GM20000 (cell line): ENCODE measurements around the gene SLC38A8.

ENCODE experiments used
- DNase-seq: peaks from one replicate; pipeline ENCODE4 v3.0.0; 2012; ENCODE audit warnings: low spot score
- TF ChIP-seq, protein P1 (sequence below): IDR thresholded peaks from 2 replicates; pipeline ENCODE4 v1.5.1; 2012; ENCODE audit warnings: mild to moderate bottlenecking, control low read depth; ENCODE audit errors: extremely low read depth, missing control alignments

Gene SLC38A8

DNA sequence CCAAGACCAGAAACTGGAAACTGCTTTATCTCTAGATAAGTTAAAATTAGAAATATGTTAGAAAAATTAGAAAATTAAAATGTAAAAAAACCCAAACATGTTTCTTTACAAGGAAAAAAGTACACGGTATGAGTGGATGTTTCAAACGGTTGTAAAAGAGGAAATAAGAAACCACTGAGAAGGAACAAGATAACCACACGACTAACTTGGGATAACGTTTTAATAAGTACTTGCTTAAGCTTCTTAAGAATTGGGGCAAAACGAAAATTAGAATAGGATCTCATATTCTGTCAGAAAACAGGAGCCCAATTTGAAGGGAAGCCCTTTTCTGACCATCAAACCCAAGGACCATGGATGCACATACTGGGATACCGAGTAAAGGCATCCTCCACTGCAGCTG, 43.2 kb upstream of the SLC38A8 start:
- TF ChIP-seq, protein P1, sequence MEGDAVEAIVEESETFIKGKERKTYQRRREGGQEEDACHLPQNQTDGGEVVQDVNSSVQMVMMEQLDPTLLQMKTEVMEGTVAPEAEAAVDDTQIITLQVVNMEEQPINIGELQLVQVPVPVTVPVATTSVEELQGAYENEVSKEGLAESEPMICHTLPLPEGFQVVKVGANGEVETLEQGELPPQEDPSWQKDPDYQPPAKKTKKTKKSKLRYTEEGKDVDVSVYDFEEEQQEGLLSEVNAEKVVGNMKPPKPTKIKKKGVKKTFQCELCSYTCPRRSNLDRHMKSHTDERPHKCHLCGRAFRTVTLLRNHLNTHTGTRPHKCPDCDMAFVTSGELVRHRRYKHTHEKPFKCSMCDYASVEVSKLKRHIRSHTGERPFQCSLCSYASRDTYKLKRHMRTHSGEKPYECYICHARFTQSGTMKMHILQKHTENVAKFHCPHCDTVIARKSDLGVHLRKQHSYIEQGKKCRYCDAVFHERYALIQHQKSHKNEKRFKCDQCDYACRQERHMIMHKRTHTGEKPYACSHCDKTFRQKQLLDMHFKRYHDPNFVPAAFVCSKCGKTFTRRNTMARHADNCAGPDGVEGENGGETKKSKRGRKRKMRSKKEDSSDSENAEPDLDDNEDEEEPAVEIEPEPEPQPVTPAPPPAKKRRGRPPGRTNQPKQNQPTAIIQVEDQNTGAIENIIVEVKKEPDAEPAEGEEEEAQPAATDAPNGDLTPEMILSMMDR, result no peak

DNA sequence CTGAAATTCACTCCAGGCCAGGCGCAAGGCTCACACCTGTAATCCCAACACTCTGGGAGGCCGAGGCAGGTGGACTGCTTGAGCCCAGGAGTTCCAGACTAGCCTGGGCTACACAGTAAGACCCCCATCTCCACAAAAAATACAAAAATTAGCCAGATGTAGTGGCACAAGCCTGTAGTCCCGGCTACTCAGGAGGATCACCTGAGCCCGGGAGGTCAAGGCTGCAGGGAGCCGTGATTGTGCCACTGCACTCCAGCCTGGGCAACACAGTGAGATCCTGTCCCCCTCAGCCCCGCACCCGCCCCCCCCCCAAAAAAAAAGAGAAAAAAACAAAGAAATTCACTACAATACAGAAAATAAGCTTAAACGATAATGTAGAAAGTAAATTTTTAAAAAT, 42.7 kb upstream of the SLC38A8 start:
- no peak for DNase-seq
- TF ChIP-seq, protein P1, result no peak

More for the DNA sequence above, 43.2 kb upstream of the SLC38A8 start:
- peak; percentile 23 for DNase-seq

DNA sequence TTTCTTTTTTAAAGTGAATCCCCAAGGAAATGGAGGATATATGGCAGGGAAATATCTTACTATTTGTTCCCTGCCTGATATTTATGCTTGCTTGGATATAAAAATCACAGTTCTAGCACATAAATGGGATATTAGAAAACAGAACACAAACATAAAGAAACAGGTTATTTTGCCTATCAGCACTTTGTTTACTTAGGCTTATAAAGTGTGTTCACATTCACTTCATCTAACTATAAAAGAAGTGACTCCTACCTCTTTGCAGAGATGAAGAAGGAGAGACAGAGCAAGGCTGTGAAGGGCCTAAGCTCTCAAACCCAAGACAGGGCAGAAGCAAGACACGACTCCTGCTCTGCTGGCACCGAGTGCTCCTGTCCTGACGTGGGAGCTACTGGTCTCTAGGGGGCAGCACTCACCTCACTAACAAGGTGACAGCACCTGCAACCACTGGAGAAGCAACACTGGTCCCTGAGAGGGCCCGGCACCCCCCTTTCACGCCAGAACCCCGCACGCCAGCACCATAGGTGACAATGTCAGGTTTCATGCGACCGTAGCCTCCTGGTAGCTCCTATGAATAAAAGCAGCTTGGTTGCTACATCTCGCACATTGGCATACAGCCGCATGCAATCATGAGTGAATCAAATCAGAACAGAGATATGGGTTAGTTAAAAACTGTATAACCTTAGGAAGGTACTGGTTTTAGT, 42.1 kb upstream of the SLC38A8 start:
- TF ChIP-seq, protein P1, result peak; percentile 88
- peak; percentile 81 for DNase-seq

DNA sequence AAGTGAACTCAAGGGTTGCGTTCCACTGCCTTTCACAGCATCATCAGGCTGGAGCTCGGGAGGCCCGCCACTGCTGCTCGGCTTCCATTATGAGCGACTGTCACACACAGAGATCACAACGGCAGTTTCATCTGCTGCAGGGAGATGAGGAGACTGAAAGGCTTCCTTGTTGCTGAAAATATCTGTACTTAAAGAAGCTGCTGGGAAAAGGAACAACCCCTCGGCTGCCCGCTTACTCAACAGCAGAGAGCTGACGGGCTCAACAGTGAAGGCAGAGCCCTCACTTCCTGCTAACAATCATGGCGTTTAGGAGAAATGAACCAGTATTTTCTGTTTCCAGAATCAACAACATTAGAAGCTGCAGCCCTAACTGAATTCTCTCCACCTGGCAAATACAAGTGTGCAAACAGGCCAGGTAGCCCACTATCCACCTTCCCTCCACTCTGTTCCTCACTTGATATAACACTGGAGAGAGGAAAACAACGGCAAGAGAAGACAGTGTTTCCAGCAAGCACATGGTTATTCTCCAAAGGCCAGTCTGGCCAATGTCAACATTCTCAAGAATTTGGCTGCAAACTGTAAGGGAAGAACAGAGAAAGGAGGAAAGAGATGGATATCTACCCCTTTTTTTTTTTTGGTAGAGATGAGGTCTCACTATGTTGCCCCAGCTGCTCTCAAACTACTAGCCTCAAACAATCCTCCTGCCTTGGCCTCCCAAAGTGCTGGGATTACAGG, 40.4 kb upstream of the SLC38A8 start:
- no peak for DNase-seq
- TF ChIP-seq, protein P1, result no peak

DNA sequence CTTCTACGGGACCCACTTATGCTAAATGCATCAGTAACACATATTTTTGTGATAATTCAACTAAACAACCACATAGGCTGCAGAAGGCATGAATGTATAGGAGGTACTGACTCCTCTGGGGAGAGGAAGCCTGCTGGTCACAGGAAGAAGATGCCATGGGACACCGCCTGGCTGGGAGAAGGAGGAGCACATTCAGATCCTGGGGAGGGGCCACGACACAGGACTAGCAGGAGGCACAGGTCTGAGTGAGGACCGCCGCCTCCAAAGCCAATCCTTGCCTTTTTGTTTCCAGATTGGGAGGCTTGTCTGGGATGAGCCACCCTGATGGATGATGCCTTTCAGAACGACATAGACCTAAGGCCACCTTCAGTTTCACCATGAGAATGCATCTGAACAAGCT, 39.5 kb upstream of the SLC38A8 start:
- TF ChIP-seq, protein P1, result no peak
- no peak for DNase-seq

DNA sequence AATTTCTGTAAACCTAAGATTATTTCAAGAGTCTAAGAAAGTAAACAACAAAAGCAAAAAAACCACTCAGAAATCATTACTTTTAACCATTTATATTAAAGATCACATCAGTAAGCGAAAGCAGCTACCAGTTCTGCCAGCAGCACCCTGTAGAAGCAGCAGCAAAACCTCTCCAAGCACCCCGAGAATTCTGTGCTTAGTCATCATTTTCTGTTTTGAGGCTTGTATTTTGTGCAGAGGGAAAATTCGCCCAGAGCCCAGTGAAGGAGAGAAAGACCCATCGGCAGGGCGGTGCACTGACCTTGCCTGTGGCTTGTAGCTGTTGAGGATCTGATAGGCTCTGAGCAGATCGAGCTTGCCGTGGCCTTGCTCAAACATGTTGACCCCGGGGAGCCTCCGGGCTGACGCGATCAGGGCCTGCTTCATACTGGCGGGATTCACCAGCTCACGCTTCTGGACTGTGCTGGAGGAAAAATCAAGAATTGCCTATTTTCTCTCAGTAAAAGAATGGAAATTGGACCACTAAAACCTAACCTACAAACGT, 38.9 kb upstream of the SLC38A8 start:
- TF ChIP-seq, protein P1, result no peak
- DNase-seq, result no peak

DNA sequence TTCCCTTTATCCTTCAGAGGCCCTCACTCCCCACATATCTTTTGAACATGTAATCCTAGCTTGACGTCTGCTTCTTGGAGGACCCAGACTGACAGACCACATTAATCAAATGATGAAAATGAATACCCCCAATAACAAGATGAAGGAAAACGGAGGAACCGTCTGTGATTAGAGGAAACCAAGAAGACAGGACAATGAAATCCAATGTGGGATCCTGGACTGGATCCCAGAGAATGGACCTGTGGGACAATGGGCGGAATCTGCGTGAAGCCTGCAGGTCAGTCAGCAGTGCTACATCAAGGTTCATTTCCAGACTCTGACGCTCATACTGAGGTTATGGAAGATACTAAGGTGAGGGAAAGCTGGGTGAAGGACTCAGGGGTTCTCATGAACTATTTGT, 38.2 kb upstream of the SLC38A8 start:
- TF ChIP-seq, protein P1, result no peak
- no peak for DNase-seq
